Common myeloid progenitor, CD34-positive (primary cell): ENCODE measurements around the gene SCAP.

Source experiments
- CTCF ChIA-PET: fragments of 350-600 bp; sonication (Branson Sonifier 250); formaldehyde crosslinking; loops from one replicate; lab custom pipeline; 2021; ENCODE audit warnings: antibody characterized with exemption; lab: Charles Lee
- POLR2A ChIA-PET: fragments of 350-600 bp; sonication (Branson Sonifier 250); formaldehyde crosslinking; loops from one replicate; lab custom pipeline; 2021; ENCODE audit warnings: antibody characterized with exemption; lab: Charles Lee
- DNase-seq, 3 donors: peaks; one replicate each; pipeline versions ENCODE4 v3.0.0 to v3.0.0-alpha.2; 2013
- H3K27ac ChIP-seq, 2 experiments: 1 replicate in 1 of 2; 2 replicates in 1 of 2; pipeline ENCODE4 v1.7.0; 2013; ENCODE audit warnings: inconsistent platforms in 2 of 2, low read length in 2 of 2, mild to moderate bottlenecking in 2 of 2, low read depth in 1 of 2, moderate library complexity in 1 of 2; ENCODE audit not compliant: severe bottlenecking in 2 of 2, insufficient read depth in 1 of 2, poor library complexity in 1 of 2
- H3K27me3 ChIP-seq, 5 experiments: replicated peaks in 2 of 5; 1 replicate in 3 of 5; 2 replicates in 2 of 5; pipeline versions ENCODE4 v1.6.1 to v1.7.0; 2013; ENCODE audit warnings: low read length in 4 of 5, mild to moderate bottlenecking in 2 of 5, moderate library complexity in 2 of 5, inconsistent platforms in 1 of 5; ENCODE audit not compliant: insufficient read depth in 5 of 5, control insufficient read depth in 4 of 5
- H3K36me3 ChIP-seq, 4 experiments: 1 replicate in 2 of 4; 2 replicates in 2 of 4; pipeline versions ENCODE4 v1.6.1 to v1.7.0; 2013; ENCODE audit warnings: low read length in 3 of 4, control low read depth in 1 of 4, mild to moderate bottlenecking in 1 of 4; ENCODE audit not compliant: control insufficient read depth in 4 of 4, insufficient read depth in 4 of 4
- H3K4me1 ChIP-seq, 4 experiments: 1 replicate in 3 of 4; 2 replicates in 1 of 4; pipeline versions ENCODE4 v1.6.1 to v1.7.1; 2013; ENCODE audit warnings: low read length in 3 of 4, mild to moderate bottlenecking in 3 of 4, control low read depth in 1 of 4, inconsistent platforms in 1 of 4, moderate library complexity in 1 of 4; ENCODE audit not compliant: control insufficient read depth in 4 of 4, insufficient read depth in 4 of 4; ENCODE audit errors: control extremely low read depth in 1 of 4
- H3K4me3 ChIP-seq, 7 experiments: 1 replicate in 4 of 7; 2 replicates in 3 of 7; pipeline versions ENCODE4 v1.5.1 to v1.7.0; 2013; ENCODE audit warnings: mild to moderate bottlenecking in 7 of 7, low read length in 6 of 7, moderate library complexity in 6 of 7, inconsistent platforms in 2 of 7, low read depth in 2 of 7, control low read depth in 1 of 7; ENCODE audit not compliant: insufficient read depth in 4 of 7, control insufficient read depth in 1 of 7; ENCODE audit errors: extremely low read depth in 1 of 7
- H3K9me3 ChIP-seq, 5 experiments: 1 replicate in 4 of 5; 2 replicates in 1 of 5; pipeline versions ENCODE4 v1.6.1 to v1.7.1; 2013; ENCODE audit warnings: low read length in 4 of 5, mild to moderate bottlenecking in 2 of 5, inconsistent platforms in 1 of 5, low read depth in 1 of 5, moderate library complexity in 1 of 5; ENCODE audit not compliant: control insufficient read depth in 4 of 5, insufficient read depth in 2 of 5; ENCODE audit errors: control extremely low read depth in 1 of 5
- WGBS: methylation state at CpG from one replicate; pipeline ENCODE4 v1.1.5; 2013; ENCODE audit not compliant: insufficient coverage; 5-methylcytosine and 5-hydroxymethylcytosine counted together

Gene SCAP

DNA sequence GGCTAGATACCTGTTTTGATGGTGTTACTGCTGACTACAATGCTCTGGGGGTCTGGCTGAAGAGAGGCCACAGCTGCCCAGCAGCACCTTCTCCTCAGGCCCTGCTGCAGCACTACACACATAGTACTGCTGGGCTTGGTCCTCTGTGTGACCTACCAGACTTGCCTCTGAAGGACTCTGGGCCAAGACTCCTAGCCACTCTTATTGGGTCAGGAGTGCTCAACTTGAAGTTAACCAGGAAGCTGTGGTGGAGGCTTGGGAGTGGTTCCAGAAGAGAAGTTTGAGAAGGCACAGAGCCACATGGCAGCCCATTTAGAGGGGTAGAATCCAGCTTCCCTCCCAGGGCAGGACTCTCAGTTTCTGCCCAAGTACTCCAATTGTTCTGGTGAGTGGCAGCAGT lies 21.2 kb upstream of the SCAP start:
- Histone ChIP-seq H3K4me3 (no peak overlapping the region), H3K9me3 (no peaks in the 10 kb centered on the region), H3K4me1 (no peaks in the 10 kb centered on the region), H3K27me3 (no peaks in the 10 kb centered on the region), H3K27ac (no peak overlapping the region), H3K36me3 (peaks cover 22 to 62% (median 51%) of the 10 kb centered on the region in 4 experiments)
- POLR2A ChIA-PET = no interaction called here
- DNase-seq = no peak
- CTCF ChIA-PET = no interaction called here

DNA sequence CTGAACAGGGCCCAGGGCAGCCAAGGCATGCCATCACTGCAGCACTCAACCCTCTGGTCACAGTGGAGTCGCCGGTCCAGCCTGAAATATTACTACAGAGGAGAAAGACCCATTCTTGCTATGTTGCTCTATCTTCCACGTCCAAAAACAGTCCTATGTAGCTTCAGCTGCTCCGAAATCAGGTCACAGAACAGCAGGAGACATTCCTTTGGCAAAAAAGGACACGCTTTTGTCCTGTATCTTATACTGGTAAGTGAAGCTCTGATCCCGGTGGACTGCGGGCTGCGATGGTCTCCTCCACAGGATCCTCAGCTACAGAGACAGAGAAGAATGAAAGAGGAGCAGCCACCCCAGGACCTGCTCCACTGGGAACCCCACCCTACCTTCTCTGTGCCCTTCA lies 20.1 kb upstream of the SCAP start:
- CTCF ChIA-PET = interaction anchor here (0.7 to 2.2 kb wide), 4 partner anchors 10 to 75 kb away, joined by 3 to 6 read pairs (median 4); partner anchors contain the start of gene SCAP
- no peak overlapping the region for H3K27ac ChIP-seq

DNA sequence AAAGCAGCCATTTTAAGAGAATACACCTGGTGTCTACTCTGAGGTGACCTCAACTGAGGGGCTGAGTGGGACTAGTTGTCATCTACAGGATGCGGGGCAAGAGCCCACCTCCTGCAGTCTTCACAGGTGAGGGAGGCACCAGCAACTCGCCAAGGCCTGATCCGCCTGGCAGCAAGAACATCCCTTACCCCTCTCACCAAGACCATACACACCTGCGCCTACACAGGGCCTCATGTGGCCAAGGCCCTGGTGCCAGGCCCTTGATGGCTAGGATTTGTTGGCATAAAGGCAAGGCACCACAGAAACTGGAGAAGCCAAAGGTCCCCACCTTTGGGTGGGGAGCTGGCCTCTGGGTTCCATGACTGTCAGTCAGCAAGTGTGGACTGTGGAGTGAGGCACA lies 19.4 kb upstream of the SCAP start:
- no peak overlapping the region for H3K4me3 ChIP-seq
- no peak overlapping the region for H3K27ac ChIP-seq
- no CpG with 5 or more reads among the region's 4 CpGs for WGBS
- DNase-seq = no peak
- no peaks in the 10 kb centered on the region for H3K4me1 ChIP-seq
- POLR2A ChIA-PET = interaction anchor here (0.6 kb wide), 1 partner anchor 48 kb away, joined by 6 read pairs; no protein-coding TSS in a partner anchor
- CTCF ChIA-PET = interaction anchor here (1.2 to 2.2 kb wide), 4 partner anchors 9 to 74 kb away, joined by 3 to 6 read pairs (median 5); partner anchors contain the start of gene SCAP
- H3K27me3 ChIP-seq = no peaks in the 10 kb centered on the region
- peaks cover 18 to 47% (median 43%) of the 10 kb centered on the region in 4 experiments for H3K36me3 ChIP-seq
- H3K9me3 ChIP-seq = no peaks in the 10 kb centered on the region

More for the DNA sequence above, 20.1 kb upstream of the SCAP start:
- no peaks in the 10 kb centered on the region for H3K27me3 ChIP-seq
- 97% methylated on average over 6 of the region's 8 CpGs for WGBS
- no peak overlapping the region for H3K4me3 ChIP-seq
- no peaks in the 10 kb centered on the region for H3K9me3 ChIP-seq
- DNase-seq = no peak
- H3K4me1 ChIP-seq = no peaks in the 10 kb centered on the region
- H3K36me3 ChIP-seq = peaks cover 21 to 54% (median 49%) of the 10 kb centered on the region in 4 experiments
- POLR2A ChIA-PET = no interaction called here

DNA sequence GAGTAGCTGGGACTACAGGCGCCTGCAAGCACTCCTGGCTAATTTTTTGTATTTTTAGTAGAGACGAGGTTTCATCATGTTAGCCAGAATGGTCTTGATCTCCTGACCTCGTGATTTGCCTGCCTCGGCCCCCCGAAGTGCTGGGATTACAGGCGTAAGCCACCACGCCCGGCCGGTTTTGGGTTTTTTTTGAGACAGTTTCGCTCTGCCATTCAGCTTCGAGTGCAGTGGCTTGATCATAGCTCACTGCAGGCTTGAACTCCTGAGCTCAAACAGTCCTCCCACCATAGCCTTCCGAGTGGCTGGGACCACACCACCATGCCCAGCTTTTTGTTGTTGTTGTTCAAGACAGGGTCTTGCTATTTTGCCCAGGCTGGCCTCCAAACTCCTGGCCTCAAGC lies 16.0 kb upstream of the SCAP start:
- CTCF ChIA-PET = no interaction called here
- no peaks in the 10 kb centered on the region for H3K4me1 ChIP-seq
- H3K9me3 ChIP-seq = no peaks in the 10 kb centered on the region
- no peak overlapping the region for H3K4me3 ChIP-seq
- DNase-seq = no peak
- peaks cover 14 to 29% (median 22%) of the 10 kb centered on the region in 4 experiments for H3K36me3 ChIP-seq
- 94% methylated on average over 10 of the region's 12 CpGs for WGBS
- H3K27ac ChIP-seq = no peak overlapping the region
- H3K27me3 ChIP-seq = no peaks in the 10 kb centered on the region
- POLR2A ChIA-PET = no interaction called here

DNA sequence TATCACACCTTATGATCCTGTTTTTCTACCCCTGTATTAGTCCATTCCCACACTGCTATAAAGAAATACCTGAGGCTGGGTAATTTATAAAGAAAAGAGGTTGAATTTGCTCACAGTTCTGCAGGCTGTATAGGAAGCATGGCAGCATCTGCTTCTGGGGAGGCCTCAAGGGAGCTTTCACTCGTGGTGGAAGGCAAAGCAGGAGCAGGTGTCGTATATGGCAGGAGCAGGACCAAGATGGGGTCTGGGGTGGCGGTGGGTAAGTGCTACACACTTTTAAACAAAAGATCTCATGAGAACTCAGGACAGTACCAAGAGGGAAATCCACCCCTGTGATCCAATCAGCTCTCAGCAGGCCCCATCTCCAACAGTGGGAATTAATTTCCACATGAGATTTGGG lies 15.4 kb upstream of the SCAP start:
- no peaks in the 10 kb centered on the region for H3K27me3 ChIP-seq
- H3K27ac ChIP-seq = no peak overlapping the region
- H3K4me3 ChIP-seq = no peak overlapping the region
- no peak for DNase-seq
- peaks cover 14 to 24% (median 19%) of the 10 kb centered on the region in 4 experiments for H3K36me3 ChIP-seq
- WGBS = 87% methylated on average over 3 of the region's 3 CpGs
- H3K4me1 ChIP-seq = no peaks in the 10 kb centered on the region
- no peaks in the 10 kb centered on the region for H3K9me3 ChIP-seq
- ChIA-PET CTCF (interaction anchor here (0.6 kb wide), 1 partner anchor 14 kb away, joined by 3 read pairs; no protein-coding TSS in a partner anchor), POLR2A (no interaction called here)

DNA sequence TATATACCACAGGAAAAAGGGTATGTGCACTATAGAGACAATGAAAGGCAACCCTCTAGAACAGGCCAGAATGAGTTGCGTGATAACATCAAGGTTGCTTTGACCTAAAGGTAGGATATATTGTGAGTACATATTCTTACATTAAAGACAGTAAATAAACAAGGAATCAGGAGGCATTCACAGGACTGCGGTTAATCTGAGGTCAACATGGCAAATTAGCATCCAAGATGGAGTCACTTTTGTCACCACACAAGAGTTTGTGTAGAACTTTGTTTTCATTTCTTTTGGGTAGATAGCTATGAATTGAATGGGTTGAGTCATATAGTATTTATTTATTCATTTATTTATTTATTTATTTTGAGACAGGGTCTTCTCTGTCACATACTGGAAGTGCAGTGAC lies 11.5 kb upstream of the SCAP start:
- 100% methylated on average over 1 of the region's 2 CpGs for WGBS
- POLR2A ChIA-PET = no interaction called here

DNA sequence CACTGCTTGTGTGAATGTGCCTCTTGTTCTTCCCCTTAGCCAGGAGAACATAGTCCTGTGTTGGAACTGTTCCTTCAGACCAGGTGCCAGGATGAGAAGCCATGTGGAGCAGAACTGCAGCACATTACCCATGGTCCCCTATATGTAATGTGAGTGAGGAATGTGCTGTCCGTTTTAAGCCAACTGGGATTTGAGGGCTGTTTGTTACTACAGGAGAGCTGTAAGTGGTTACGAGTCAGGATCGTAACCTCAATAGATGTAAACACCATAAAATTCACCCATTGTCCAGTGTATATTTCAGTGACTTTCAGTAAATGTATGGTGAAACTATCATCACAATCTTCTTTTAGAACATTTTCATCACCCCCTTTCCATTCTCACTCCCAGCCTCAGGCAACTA lies 10.1 kb upstream of the SCAP start:
- ChIA-PET CTCF (interaction anchor here (1.1 kb wide), 1 partner anchor 10 kb away, joined by 3 read pairs; no protein-coding TSS in a partner anchor), POLR2A (no interaction called here)

More for the DNA sequence above, 11.5 kb upstream of the SCAP start:
- CTCF ChIA-PET = interaction anchor here (1.6 kb wide), 1 partner anchor 35 kb away, joined by 4 read pairs; no protein-coding TSS in a partner anchor
- Histone ChIP-seq H3K27ac (no peak overlapping the region), H3K4me1 (no peaks in the 10 kb centered on the region), H3K27me3 (no peaks in the 10 kb centered on the region), H3K4me3 (no peak overlapping the region), H3K36me3 (peaks cover 0 to 10% (median 9%) of the 10 kb centered on the region in 4 experiments), H3K9me3 (no peaks in the 10 kb centered on the region)
- DNase-seq = no peak

More for the DNA sequence above, 10.1 kb upstream of the SCAP start:
- no peaks in the 10 kb centered on the region for H3K27me3 ChIP-seq
- no peaks in the 10 kb centered on the region for H3K9me3 ChIP-seq
- no peak for DNase-seq
- 100% methylated on average over 1 of the region's 3 CpGs for WGBS
- H3K36me3 ChIP-seq = peaks cover 0 to 7% (median 5%) of the 10 kb centered on the region in 4 experiments
- H3K4me3 ChIP-seq = no peak overlapping the region
- H3K4me1 ChIP-seq = no peaks in the 10 kb centered on the region
- no peak overlapping the region for H3K27ac ChIP-seq
